ENCODE data around the gene RLN3.

RLN3 gene

GRCh38 chr19:14078411-14078810 lies 50.5 kb downstream of the RLN3 start:
- no peak for TF ChIP-seq CTCF (IDR thresholded peaks at IDR 0.05; ENCODE audit: borderline replicate concordance, control extremely low read depth, extremely low read depth, insufficient read depth, missing control alignments)
- in situ Hi-C loops (cut with MboI; ENCODE audit: low sequenced_read_pairs, unreplicated experiment), result no loop called here
- no peak for DNase-seq (ENCODE audit: low spot score)

Measured in GM13976 (cell line).